Vagina (tissue), 2 donors: ENCODE results near the gene LCAT.

Experiments used
- POLR2A ChIP-seq, 2 donors: fragments of 450-650 bp; IDR thresholded peaks; one replicate each; pipeline ENCODE4 v1.6.1; 2017; ENCODE audit warnings: antibody characterized with exemption in 2 of 2, mild to moderate bottlenecking in 2 of 2, moderate library complexity in 2 of 2
- POLR2AphosphoS5 ChIP-seq, 2 donors: sonication (generic); formaldehyde crosslinking; IDR thresholded peaks; one replicate each; pipeline ENCODE4 v1.9.0; 2017; ENCODE audit warnings: antibody characterized with exemption in 2 of 2, mild to moderate bottlenecking in 2 of 2, low read depth in 1 of 2; ENCODE audit not compliant: insufficient read depth in 1 of 2
- TF ChIP-seq, protein P1 (sequence below), 3 experiments: fragments of 450-650 bp in 2 of 3; fragments of 200-600 bp in 1 of 3; sonication (generic) in 1 of 3; IDR thresholded peaks; one replicate each; pipeline ENCODE4 v1.5.1; 2017 to 2019; ENCODE audit warnings: antibody characterized with exemption in 3 of 3, mild to moderate bottlenecking in 2 of 3, moderate library complexity in 2 of 3

GRCh38 chr16:67949645-67950044 lies 5.7 kb upstream of the LCAT start:
- TF ChIP-seq POLR2A (IDR thresholded peaks at IDR 0.05) (no peak), POLR2AphosphoS5 (IDR thresholded peaks at IDR 0.05; ENCODE audit: insufficient read depth in 1 of 2, low read depth in 1 of 2) (no peak)
- TF ChIP-seq, protein P1, sequence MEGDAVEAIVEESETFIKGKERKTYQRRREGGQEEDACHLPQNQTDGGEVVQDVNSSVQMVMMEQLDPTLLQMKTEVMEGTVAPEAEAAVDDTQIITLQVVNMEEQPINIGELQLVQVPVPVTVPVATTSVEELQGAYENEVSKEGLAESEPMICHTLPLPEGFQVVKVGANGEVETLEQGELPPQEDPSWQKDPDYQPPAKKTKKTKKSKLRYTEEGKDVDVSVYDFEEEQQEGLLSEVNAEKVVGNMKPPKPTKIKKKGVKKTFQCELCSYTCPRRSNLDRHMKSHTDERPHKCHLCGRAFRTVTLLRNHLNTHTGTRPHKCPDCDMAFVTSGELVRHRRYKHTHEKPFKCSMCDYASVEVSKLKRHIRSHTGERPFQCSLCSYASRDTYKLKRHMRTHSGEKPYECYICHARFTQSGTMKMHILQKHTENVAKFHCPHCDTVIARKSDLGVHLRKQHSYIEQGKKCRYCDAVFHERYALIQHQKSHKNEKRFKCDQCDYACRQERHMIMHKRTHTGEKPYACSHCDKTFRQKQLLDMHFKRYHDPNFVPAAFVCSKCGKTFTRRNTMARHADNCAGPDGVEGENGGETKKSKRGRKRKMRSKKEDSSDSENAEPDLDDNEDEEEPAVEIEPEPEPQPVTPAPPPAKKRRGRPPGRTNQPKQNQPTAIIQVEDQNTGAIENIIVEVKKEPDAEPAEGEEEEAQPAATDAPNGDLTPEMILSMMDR (IDR thresholded peaks at IDR 0.05): no peak
